Hepatocyte (in vitro differentiated cells): ENCODE results near the gene PLS1. TPM values are rescaled to one million over a fixed set of nuclear protein-coding genes. Genes with fewer than 3 reads are reported as not detected.

Experiments
- DNase-seq: peaks from one replicate; pipeline ENCODE4 v3.0.0-alpha.2; 2016; ENCODE audit warnings: low spot score
- H2AFZ ChIP-seq: fragments of 200-600 bp; sonication (generic); 2 replicates; pipeline ENCODE4 v1.6.0; 2016; ENCODE audit warnings: antibody characterized with exemption, mild to moderate bottlenecking
- H3K27ac ChIP-seq: fragments of 200-600 bp; sonication (generic); 2 replicates; pipeline ENCODE4 v1.5.1; 2016; ENCODE audit warnings: mild to moderate bottlenecking
- H3K27me3 ChIP-seq: fragments of 200-600 bp; sonication (generic); 2 replicates; pipeline ENCODE4 v1.6.1; 2016
- H3K36me3 ChIP-seq: fragments of 200-600 bp; sonication (generic); replicated peaks from 2 replicates; pipeline ENCODE4 v1.5.1; 2016; ENCODE audit warnings: low read depth; ENCODE audit not compliant: insufficient read depth
- H3K4me1 ChIP-seq: fragments of 200-600 bp; sonication (generic); 2 replicates; pipeline ENCODE4 v1.5.1; 2016; ENCODE audit warnings: mild to moderate bottlenecking, moderate library complexity; ENCODE audit not compliant: insufficient read depth
- H3K4me2 ChIP-seq: fragments of 200-600 bp; sonication (generic); 2 replicates; pipeline ENCODE4 v1.6.0; 2016
- H3K4me3 ChIP-seq: fragments of 200-600 bp; sonication (generic); 2 replicates; pipeline ENCODE4 v1.5.1; 2016; ENCODE audit warnings: mild to moderate bottlenecking
- H3K79me2 ChIP-seq: fragments of 200-600 bp; sonication (generic); 2 replicates; pipeline ENCODE4 v1.6.0; 2017; ENCODE audit warnings: mild to moderate bottlenecking
- H3K9me2 ChIP-seq: fragments of 200-600 bp; sonication (generic); replicated peaks from 2 replicates; pipeline ENCODE4 v1.6.0; 2017; ENCODE audit warnings: mild to moderate bottlenecking; ENCODE audit not compliant: insufficient read depth
- H3K9me3 ChIP-seq: fragments of 200-600 bp; sonication (generic); 2 replicates; pipeline ENCODE4 v1.5.1; 2016; ENCODE audit warnings: low read depth, mild to moderate bottlenecking
- H4K20me1 ChIP-seq: fragments of 200-600 bp; sonication (generic); 2 replicates; pipeline ENCODE4 v1.6.0; 2016; ENCODE audit warnings: mild to moderate bottlenecking; ENCODE audit not compliant: insufficient read depth, poor library complexity, severe bottlenecking
- EZH2 ChIP-seq: fragments of 200-600 bp; sonication (generic); IDR thresholded peaks from 2 replicates; pipeline ENCODE4 v1.6.1; 2016; ENCODE audit warnings: antibody characterized with exemption, mild to moderate bottlenecking, borderline replicate concordance
- EZH2phosphoT487 ChIP-seq: fragments of 200-600 bp; sonication (generic); IDR thresholded peaks from one replicate; pipeline ENCODE4 v1.6.1; 2018; ENCODE audit warnings: antibody characterized with exemption, mild to moderate bottlenecking, low read depth, moderate library complexity; ENCODE audit not compliant: unreplicated experiment, severe bottlenecking
- WGBS: methylation state at CpG from one replicate; pipeline ENCODE4 v1.1.6; 2016; ENCODE audit warnings: low lambda C conversion rate; ENCODE audit errors: missing lambda C conversion rate; 5-methylcytosine and 5-hydroxymethylcytosine counted together
- polyA plus RNA-seq: library from polyadenylated mRNA; unstranded; fragments of >200 nt; fragmentation: Nextera tagmentation; extraction: Ambion mirVana; gene quantifications from 2 replicates; pipeline ENCODE4 v1.2.1, GENCODE V29; 2016
- total RNA-seq: library from RNA; depleted of rRNA; stranded (reverse); fragments of >200 nt; gene quantifications from 2 replicates; pipeline ENCODE4 v1.2.3, GENCODE V29; 2014
- TF ChIP-seq, protein P1 (sequence below): fragments of 200-600 bp; sonication (generic); IDR thresholded peaks from 2 replicates; pipeline ENCODE4 v1.5.1; 2016; ENCODE audit warnings: antibody characterized with exemption, mild to moderate bottlenecking; ENCODE audit not compliant: poor library complexity

The PLS1 gene
- total and polyA plus RNA-seq, 2 experiments from 2014 or later, result 9.7 to 22.8 TPM

DNA sequence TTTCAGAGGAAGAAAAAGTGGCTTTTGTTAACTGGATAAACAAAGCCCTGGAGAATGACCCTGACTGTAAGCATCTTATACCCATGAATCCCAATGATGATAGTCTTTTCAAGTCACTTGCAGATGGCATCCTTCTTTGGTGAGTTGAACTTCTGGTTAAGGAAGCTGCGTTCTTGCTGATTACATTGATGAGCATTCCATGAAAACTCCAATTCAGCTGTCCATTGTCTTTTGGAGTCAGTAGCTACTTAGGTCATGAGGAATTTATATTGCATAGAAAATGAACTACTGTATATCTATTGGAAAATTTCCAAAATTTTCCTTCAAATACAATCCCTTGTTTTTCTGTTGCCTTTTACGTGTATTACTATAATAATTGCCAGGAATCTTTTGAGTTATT, 80.0 kb downstream of the PLS1 start:
- H3K79me2 ChIP-seq, result no peaks in the 10 kb centered on the region
- no peak overlapping the region for H3K27ac ChIP-seq
- WGBS, result 90% methylated on average over 2 of the region's 2 CpGs
- DNase-seq, result no peak
- H3K36me3 ChIP-seq, result no peaks in the 10 kb centered on the region
- no peak overlapping the region for H3K4me3 ChIP-seq
- TF ChIP-seq, protein P1, sequence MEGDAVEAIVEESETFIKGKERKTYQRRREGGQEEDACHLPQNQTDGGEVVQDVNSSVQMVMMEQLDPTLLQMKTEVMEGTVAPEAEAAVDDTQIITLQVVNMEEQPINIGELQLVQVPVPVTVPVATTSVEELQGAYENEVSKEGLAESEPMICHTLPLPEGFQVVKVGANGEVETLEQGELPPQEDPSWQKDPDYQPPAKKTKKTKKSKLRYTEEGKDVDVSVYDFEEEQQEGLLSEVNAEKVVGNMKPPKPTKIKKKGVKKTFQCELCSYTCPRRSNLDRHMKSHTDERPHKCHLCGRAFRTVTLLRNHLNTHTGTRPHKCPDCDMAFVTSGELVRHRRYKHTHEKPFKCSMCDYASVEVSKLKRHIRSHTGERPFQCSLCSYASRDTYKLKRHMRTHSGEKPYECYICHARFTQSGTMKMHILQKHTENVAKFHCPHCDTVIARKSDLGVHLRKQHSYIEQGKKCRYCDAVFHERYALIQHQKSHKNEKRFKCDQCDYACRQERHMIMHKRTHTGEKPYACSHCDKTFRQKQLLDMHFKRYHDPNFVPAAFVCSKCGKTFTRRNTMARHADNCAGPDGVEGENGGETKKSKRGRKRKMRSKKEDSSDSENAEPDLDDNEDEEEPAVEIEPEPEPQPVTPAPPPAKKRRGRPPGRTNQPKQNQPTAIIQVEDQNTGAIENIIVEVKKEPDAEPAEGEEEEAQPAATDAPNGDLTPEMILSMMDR, result no peak
- TF ChIP-seq EZH2phosphoT487, result no peak
- no peak for TF ChIP-seq EZH2
- H2AFZ ChIP-seq, result no peak overlapping the region
- no peaks in the 10 kb centered on the region for H3K4me1 ChIP-seq
- no peak overlapping the region for H3K4me2 ChIP-seq
- no peaks in the 10 kb centered on the region for H3K9me2 ChIP-seq
- no peaks in the 10 kb centered on the region for H3K9me3 ChIP-seq
- H3K27me3 ChIP-seq, result no peaks in the 10 kb centered on the region
- H4K20me1 ChIP-seq, result no peaks in the 10 kb centered on the region

DNA sequence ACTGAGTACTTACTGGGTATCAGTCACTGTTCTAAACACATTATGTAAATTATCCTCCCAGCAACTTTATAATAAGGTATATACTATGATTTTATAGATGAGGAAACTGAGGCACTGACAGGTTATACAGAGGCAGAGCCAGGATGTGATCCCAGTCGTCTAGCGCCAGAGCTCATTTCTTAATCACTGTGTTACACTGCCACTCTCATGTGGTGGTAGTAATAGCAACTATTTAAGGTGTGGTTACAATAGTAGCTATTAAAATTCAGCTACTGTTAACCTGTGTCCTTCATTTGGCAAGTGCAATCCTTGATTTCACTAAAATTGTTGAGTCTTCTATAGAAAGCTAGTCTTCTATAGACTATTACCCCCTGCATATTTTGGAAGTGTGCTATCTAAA, 84.5 kb downstream of the PLS1 start:
- Histone ChIP-seq H3K9me3 (no peaks in the 10 kb centered on the region), H3K36me3 (no peaks in the 10 kb centered on the region), H3K4me2 (no peak overlapping the region), H2AFZ (no peak overlapping the region), H3K27me3 (no peaks in the 10 kb centered on the region), H4K20me1 (no peaks in the 10 kb centered on the region), H3K4me3 (no peak overlapping the region), H3K9me2 (no peaks in the 10 kb centered on the region), H3K4me1 (no peaks in the 10 kb centered on the region), H3K79me2 (no peaks in the 10 kb centered on the region), H3K27ac (no peak overlapping the region)
- TF ChIP-seq, protein P1, result no peak
- TF ChIP-seq EZH2 (no peak), EZH2phosphoT487 (no peak)
- WGBS, result 71% methylated on average over 2 of the region's 2 CpGs
- DNase-seq, result no peak

DNA sequence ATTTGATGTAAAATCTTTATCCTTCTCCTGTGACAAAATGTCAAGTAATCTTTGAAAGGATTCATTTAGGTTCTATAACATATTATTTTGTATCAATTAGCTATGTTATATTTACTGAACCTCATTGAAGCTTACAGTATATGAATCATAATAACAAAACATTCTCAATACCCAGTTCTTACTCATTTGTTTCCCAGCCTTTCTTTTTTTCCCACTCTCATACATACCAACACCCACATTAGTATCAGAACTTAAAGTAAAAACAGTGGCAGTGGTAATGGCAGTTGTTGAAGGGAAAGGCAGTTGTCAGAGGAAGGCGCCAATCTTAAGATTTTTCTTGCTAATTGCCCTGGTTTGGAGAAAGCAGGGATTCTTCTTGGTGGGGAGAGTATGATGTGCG, 94.4 kb downstream of the PLS1 start:
- H3K9me3 ChIP-seq, result no peaks in the 10 kb centered on the region
- no peaks in the 10 kb centered on the region for H4K20me1 ChIP-seq
- no peaks in the 10 kb centered on the region for H3K27me3 ChIP-seq
- no peak for TF ChIP-seq EZH2phosphoT487
- no peak for TF ChIP-seq EZH2
- TF ChIP-seq, protein P1, result no peak
- 95% methylated on average over 2 of the region's 2 CpGs for WGBS
- H3K36me3 ChIP-seq, result no peaks in the 10 kb centered on the region
- no peak overlapping the region for H3K27ac ChIP-seq
- no peak for DNase-seq
- no peaks in the 10 kb centered on the region for H3K9me2 ChIP-seq
- no peaks in the 10 kb centered on the region for H3K79me2 ChIP-seq
- H2AFZ ChIP-seq, result no peak overlapping the region
- no peaks in the 10 kb centered on the region for H3K4me1 ChIP-seq
- no peak overlapping the region for H3K4me2 ChIP-seq
- no peak overlapping the region for H3K4me3 ChIP-seq

DNA sequence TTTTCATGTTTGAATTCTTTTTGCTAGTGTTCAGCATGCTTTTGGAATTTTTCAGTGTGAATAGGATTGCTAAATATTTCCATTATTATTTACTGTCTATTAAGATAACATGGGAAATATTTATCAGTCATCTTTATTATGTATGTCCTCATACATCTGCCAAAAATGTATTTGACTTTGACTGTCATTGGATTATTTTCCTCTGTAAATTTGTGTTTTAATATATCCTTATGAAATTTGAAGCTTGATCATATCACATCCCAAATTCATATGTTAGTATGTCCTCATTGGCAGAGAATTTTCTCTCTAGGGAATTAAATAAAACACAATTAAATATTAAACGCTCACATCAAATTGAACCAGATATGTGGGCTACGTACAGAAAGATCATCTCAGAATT, 95.3 kb downstream of the PLS1 start:
- no peaks in the 10 kb centered on the region for H3K9me3 ChIP-seq
- H3K4me1 ChIP-seq, result no peaks in the 10 kb centered on the region
- TF ChIP-seq EZH2, result no peak
- TF ChIP-seq, protein P1, result no peak
- TF ChIP-seq EZH2phosphoT487, result no peak
- no peaks in the 10 kb centered on the region for H3K27me3 ChIP-seq
- H3K36me3 ChIP-seq, result no peaks in the 10 kb centered on the region
- WGBS, result 83% methylated on average over 2 of the region's 2 CpGs
- H3K79me2 ChIP-seq, result no peaks in the 10 kb centered on the region
- DNase-seq, result no peak
- H2AFZ ChIP-seq, result no peak overlapping the region
- no peak overlapping the region for H3K4me3 ChIP-seq
- no peaks in the 10 kb centered on the region for H4K20me1 ChIP-seq
- H3K4me2 ChIP-seq, result no peak overlapping the region
- H3K9me2 ChIP-seq, result no peaks in the 10 kb centered on the region
- H3K27ac ChIP-seq, result no peak overlapping the region
